ENCODE results near the gene PIPOX.

DNA sequence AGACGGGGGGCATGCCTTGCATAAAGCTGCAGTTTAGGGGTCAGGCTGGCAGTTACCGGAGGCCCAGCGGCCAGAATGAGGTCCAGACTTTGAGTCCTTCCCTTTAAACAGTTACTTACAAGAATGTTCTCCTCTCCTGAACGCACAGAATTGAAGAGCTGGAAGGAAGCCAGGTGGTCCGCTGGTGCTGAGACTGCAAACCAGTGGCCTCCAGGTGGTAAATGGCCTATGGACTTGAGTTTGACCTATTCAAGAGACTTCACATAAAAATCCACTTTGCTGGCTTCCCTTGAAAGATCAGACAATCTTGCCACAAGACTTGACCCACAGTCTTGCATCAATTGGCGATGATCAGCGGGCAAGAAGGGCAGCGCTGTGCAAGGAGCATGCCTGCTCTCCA lies 22.4 kb upstream of the PIPOX start:
- TF ChIP-seq, protein P1, sequence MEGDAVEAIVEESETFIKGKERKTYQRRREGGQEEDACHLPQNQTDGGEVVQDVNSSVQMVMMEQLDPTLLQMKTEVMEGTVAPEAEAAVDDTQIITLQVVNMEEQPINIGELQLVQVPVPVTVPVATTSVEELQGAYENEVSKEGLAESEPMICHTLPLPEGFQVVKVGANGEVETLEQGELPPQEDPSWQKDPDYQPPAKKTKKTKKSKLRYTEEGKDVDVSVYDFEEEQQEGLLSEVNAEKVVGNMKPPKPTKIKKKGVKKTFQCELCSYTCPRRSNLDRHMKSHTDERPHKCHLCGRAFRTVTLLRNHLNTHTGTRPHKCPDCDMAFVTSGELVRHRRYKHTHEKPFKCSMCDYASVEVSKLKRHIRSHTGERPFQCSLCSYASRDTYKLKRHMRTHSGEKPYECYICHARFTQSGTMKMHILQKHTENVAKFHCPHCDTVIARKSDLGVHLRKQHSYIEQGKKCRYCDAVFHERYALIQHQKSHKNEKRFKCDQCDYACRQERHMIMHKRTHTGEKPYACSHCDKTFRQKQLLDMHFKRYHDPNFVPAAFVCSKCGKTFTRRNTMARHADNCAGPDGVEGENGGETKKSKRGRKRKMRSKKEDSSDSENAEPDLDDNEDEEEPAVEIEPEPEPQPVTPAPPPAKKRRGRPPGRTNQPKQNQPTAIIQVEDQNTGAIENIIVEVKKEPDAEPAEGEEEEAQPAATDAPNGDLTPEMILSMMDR (IDR thresholded peaks at IDR 0.05) = no peak
- no peak for TF ChIP-seq POLR2A (IDR thresholded peaks at IDR 0.05)
